ENCODE measurements around the gene TRAFD1. TPM values are rescaled to one million over a fixed set of nuclear protein-coding genes. Genes with fewer than 3 reads are reported as not detected.

TRAFD1 gene
- total and polyA plus RNA-seq, 9 of the 15 experiments (the other 6 are each of a cell fraction or from before 2014, with no cell fraction given): 41.3 to 85.5 (median 54.5) TPM

GRCh38 chr12:112133418-112133817 lies 8.1 kb downstream of the TRAFD1 start:
- Histone ChIP-seq H3K4me3 (no peak overlapping the region), H3K9ac (ENCODE audit: insufficient read depth in 1 of 2, low read depth in 2 of 2, low read length in 2 of 2) (no peak overlapping the region), H3K79me2 (ENCODE audit: control insufficient read depth, insufficient read depth, low read length) (peaks cover 48% of the 10 kb centered on the region), H2AFZ (ENCODE audit: low read depth, low read length) (no peak overlapping the region), H4K20me1 (replicated peaks; ENCODE audit: control insufficient read depth, insufficient read depth, low read length) (no peaks in the 10 kb centered on the region), H3K4me2 (ENCODE audit: insufficient read depth, low read length) (no peak overlapping the region), H3K27ac (ENCODE audit: extremely low read depth, low read depth, low read length) (no peak overlapping the region), H3K4me1 (replicated peaks in 1 of 2; ENCODE audit: control insufficient read depth in 2 of 2, insufficient read depth in 2 of 2, low read length in 2 of 2) (peaks cover 5 to 19% of the 10 kb centered on the region in 2 experiments), H3K9me3 (replicated peaks; ENCODE audit: control insufficient read depth, insufficient read depth, low read depth, low read length) (no peaks in the 10 kb centered on the region), H3K36me3 (ENCODE audit: control insufficient read depth, insufficient read depth, low read length) (peaks cover 54% of the 10 kb centered on the region), H3K27me3 (ENCODE audit: control insufficient read depth in 2 of 2, insufficient read depth in 2 of 2, low read length in 2 of 2) (no peaks in the 10 kb centered on the region), H3K9me1 (ENCODE audit: control insufficient read depth, insufficient read depth, low read length) (no peaks in the 10 kb centered on the region)
- WGBS (ENCODE audit: insufficient coverage, low coverage, missing lambda C conversion rate): 89% methylated on average over 3 of the region's 5 CpGs
- no peak for DNase-seq (ENCODE audit: extremely low read depth in 1 of 4, low spot score in 3 of 4)
- FAIRE-seq: no peak
- intact Hi-C loops (cut with micrococcal nuclease): no loop called here
- CTCF ChIA-PET (ENCODE audit: low intra/inter-chr PET ratio): no interaction called here
- POLR2A ChIA-PET: interaction anchor here (1.0 to 2.0 kb wide), 4 partner anchors 9 to 25 kb away, joined by 3 to 9 read pairs (median 4); no protein-coding TSS in a partner anchor
- in situ Hi-C loops (cut with MboI): no loop called here
- no TSS peak for BruUV-seq (replicated peaks)
- ATAC-seq: no peak
- no peak for TF ChIP-seq ZNF512 (tag; IDR thresholded peaks at IDR 0.05)
- TF ChIP-seq CBX8 (IDR thresholded peaks at IDR 0.05; ENCODE audit: borderline replicate concordance, extremely low read depth, low read depth, low read length, poor library complexity, severe bottlenecking): no peak
- no peak for TF ChIP-seq FOXK2 (conservative IDR thresholded peaks at IDR 0.05 in 1 of 2, IDR thresholded peaks at IDR 0.05 in 1 of 2; ENCODE audit: low read depth in 2 of 2)
- no peak for TF ChIP-seq CREB1 (IDR thresholded peaks at IDR 0.05)
- no peak for TF ChIP-seq CREB1 (CRISPR knock-in tag; IDR thresholded peaks at IDR 0.05)
- no peak for TF ChIP-seq TRIM24 (IDR thresholded peaks at IDR 0.05)
- TF ChIP-seq ZNF75A (CRISPR knock-in tag; IDR thresholded peaks at IDR 0.05): no peak
- TF ChIP-seq DMBX1 (CRISPR knock-in tag; IDR thresholded peaks at IDR 0.05; ENCODE audit: borderline replicate concordance): no peak
- no peak for TF ChIP-seq ZBTB33 (CRISPR knock-in tag; IDR thresholded peaks at IDR 0.05)
- no peak for TF ChIP-seq FIP1L1 (IDR thresholded peaks at IDR 0.05; ENCODE audit: low read depth, low read length, poor library complexity, severe bottlenecking)
- no peak for TF ChIP-seq PURB (CRISPR knock-in tag; IDR thresholded peaks at IDR 0.05; ENCODE audit: low read depth)
- no peak for TF ChIP-seq GTF2B (IDR thresholded peaks at IDR 0.05; ENCODE audit: extremely low read depth, insufficient read length)
- no peak for TF ChIP-seq SNAPC5 (CRISPR knock-in tag; IDR thresholded peaks at IDR 0.05)
